WTC11 (cell line): ENCODE measurements around the gene C1orf35. TPM values are rescaled to one million over a fixed set of nuclear protein-coding genes. Genes with fewer than 3 reads are reported as not detected.

Source experiments
- ATAC-seq: fragments of 200-7000 bp; cut with Tn5 transposase; 2 replicates; pipeline ENCODE4 v1.10.0; 2021; ENCODE audit warnings: mild to moderate bottlenecking, moderate library complexity
- CTCF ChIA-PET: fragments of 300-600 bp; sonication (Branson Sonifier 250); formaldehyde crosslinking; loops from one replicate; lab custom pipeline; 2021; ENCODE audit warnings: antibody characterized with exemption; lab: Charles Lee
- POLR2A ChIA-PET: fragments of 350-600 bp; sonication (Branson Sonifier 250); formaldehyde crosslinking; loops from one replicate; lab custom pipeline; 2021; ENCODE audit warnings: antibody characterized with exemption; lab: Charles Lee
- DNase-seq: peaks from one replicate; pipeline ENCODE4 v3.0.0; 2021; ENCODE audit warnings: low spot score
- H3K27ac Mint-ChIP-seq: 2 replicates; pipeline ENCODE4 v1.8.0; 2021; ENCODE audit warnings: mixed read lengths
- H3K27me3 Mint-ChIP-seq: 2 replicates; pipeline ENCODE4 v1.8.0; 2021; ENCODE audit warnings: low read depth, mild to moderate bottlenecking, moderate library complexity, mixed read lengths
- H3K36me3 Mint-ChIP-seq: 2 replicates; pipeline ENCODE4 v1.8.0; 2021; ENCODE audit warnings: mixed read lengths
- H3K4me1 Mint-ChIP-seq: 2 replicates; pipeline ENCODE4 v1.8.0; 2022; ENCODE audit warnings: mixed read lengths
- H3K4me3 Mint-ChIP-seq: 2 replicates; pipeline ENCODE4 v1.8.0; 2021; ENCODE audit warnings: mild to moderate bottlenecking, moderate library complexity, mixed read lengths
- H3K9me3 Mint-ChIP-seq: 2 replicates; pipeline ENCODE4 v1.8.0; 2021; ENCODE audit warnings: mixed read lengths
- ATF1 ChIP-seq: sonication (generic); formaldehyde crosslinking; IDR thresholded peaks from 2 replicates; pipeline ENCODE4 v1.8.1; 2023; ENCODE audit warnings: mild to moderate bottlenecking, moderate library complexity, missing genetic modification reagents
- ERG ChIP-seq: fragments of 250-450 bp; sonication (Bioruptor Pico); IDR thresholded peaks from 2 replicates; pipeline ENCODE4 v1.8.0; 2021; ENCODE audit warnings: mild to moderate bottlenecking
- GRHL2 ChIP-seq: fragments of 250-450 bp; sonication (Bioruptor Pico); IDR thresholded peaks from 2 replicates; pipeline ENCODE4 v1.8.0; 2022; ENCODE audit warnings: mild to moderate bottlenecking, moderate library complexity; ENCODE audit not compliant: insufficient replicate concordance, severe bottlenecking
- GTF2I ChIP-seq: fragments of 250-450 bp; sonication (Bioruptor Pico); conservative IDR thresholded peaks from 2 replicates; pipeline ENCODE4 v1.4.0; 2021; ENCODE audit warnings: mild to moderate bottlenecking
- MYBL2 ChIP-seq: sonication (generic); formaldehyde crosslinking; IDR thresholded peaks from 2 replicates; pipeline ENCODE4 v1.8.1; 2023; ENCODE audit warnings: mild to moderate bottlenecking, moderate library complexity, missing genetic modification reagents
- NR1H2 ChIP-seq: sonication (generic); formaldehyde crosslinking; IDR thresholded peaks from 2 replicates; pipeline ENCODE4 v1.9.0; 2021; ENCODE audit warnings: mild to moderate bottlenecking, moderate library complexity, missing genetic modification reagents
- NR2C2 ChIP-seq: sonication (generic); formaldehyde crosslinking; IDR thresholded peaks from 2 replicates; pipeline ENCODE4 v1.8.0; 2022; ENCODE audit warnings: mild to moderate bottlenecking, missing genetic modification reagents
- PREB ChIP-seq: sonication (generic); formaldehyde crosslinking; IDR thresholded peaks from 2 replicates; pipeline ENCODE4 v1.8.1; 2022; ENCODE audit warnings: mild to moderate bottlenecking, missing genetic modification reagents, moderate library complexity, borderline replicate concordance
- RORB ChIP-seq: fragments of 250-450 bp; sonication (Bioruptor Pico); IDR thresholded peaks from 2 replicates; pipeline ENCODE4 v1.9.0; 2021; ENCODE audit warnings: mild to moderate bottlenecking
- SP1 ChIP-seq: sonication (generic); formaldehyde crosslinking; conservative IDR thresholded peaks from 2 replicates; pipeline ENCODE4 v1.8.1; 2022; ENCODE audit warnings: missing genetic modification reagents
- ZNF232 ChIP-seq: sonication (generic); formaldehyde crosslinking; IDR thresholded peaks from 2 replicates; pipeline ENCODE4 v1.8.0; 2022; ENCODE audit warnings: mild to moderate bottlenecking, missing genetic modification reagents
- ZNF396 ChIP-seq: fragments of 250-450 bp; sonication (Bioruptor Pico); IDR thresholded peaks from 2 replicates; pipeline ENCODE4 v1.8.0; 2021; ENCODE audit warnings: mild to moderate bottlenecking, moderate library complexity, borderline replicate concordance
- ZNF416 ChIP-seq: fragments of 250-450 bp; sonication (Bioruptor Pico); IDR thresholded peaks from 2 replicates; pipeline ENCODE4 v1.9.0; 2021; ENCODE audit warnings: mild to moderate bottlenecking, inconsistent platforms
- ZNF425 ChIP-seq: fragments of 250-450 bp; sonication (Bioruptor Pico); conservative IDR thresholded peaks from 2 replicates; pipeline ENCODE4 v1.9.0; 2021; ENCODE audit warnings: mild to moderate bottlenecking
- ZNF671 ChIP-seq: fragments of 250-450 bp; sonication (Bioruptor Pico); IDR thresholded peaks from 2 replicates; pipeline ENCODE4 v1.8.0; 2021; ENCODE audit warnings: mild to moderate bottlenecking
- total RNA-seq: library from RNA; stranded (reverse); gene quantifications from 3 replicates; pipeline ENCODE4 v1.2.3, GENCODE V29; 2021
- TF ChIP-seq, protein P1 (sequence below): fragments of 250-450 bp; sonication (Bioruptor Pico); IDR thresholded peaks from 2 replicates; pipeline ENCODE4 v1.9.0; 2021; ENCODE audit warnings: mild to moderate bottlenecking, borderline replicate concordance
- TF ChIP-seq, protein P2 (sequence below): fragments of 250-450 bp; sonication (Bioruptor Pico); IDR thresholded peaks from 2 replicates; pipeline ENCODE4 v1.9.0; 2021; ENCODE audit warnings: mild to moderate bottlenecking
- TF ChIP-seq, protein P3 (sequence below): sonication (generic); formaldehyde crosslinking; IDR thresholded peaks from 2 replicates; pipeline ENCODE4 v1.8.0; 2023; ENCODE audit warnings: mild to moderate bottlenecking, missing genetic modification reagents
- TF ChIP-seq, protein P4 (sequence below): sonication (generic); formaldehyde crosslinking; conservative IDR thresholded peaks from 2 replicates; pipeline ENCODE4 v1.8.1; 2022; ENCODE audit warnings: mild to moderate bottlenecking, missing genetic modification reagents
- TF ChIP-seq, protein P5 (sequence below): sonication (generic); formaldehyde crosslinking; IDR thresholded peaks from 2 replicates; pipeline ENCODE4 v1.8.0; 2022; ENCODE audit warnings: mild to moderate bottlenecking, missing genetic modification reagents

C1orf35 gene
- total RNA-seq, 1 experiment from 2014 or later = 33.8 TPM

DNA sequence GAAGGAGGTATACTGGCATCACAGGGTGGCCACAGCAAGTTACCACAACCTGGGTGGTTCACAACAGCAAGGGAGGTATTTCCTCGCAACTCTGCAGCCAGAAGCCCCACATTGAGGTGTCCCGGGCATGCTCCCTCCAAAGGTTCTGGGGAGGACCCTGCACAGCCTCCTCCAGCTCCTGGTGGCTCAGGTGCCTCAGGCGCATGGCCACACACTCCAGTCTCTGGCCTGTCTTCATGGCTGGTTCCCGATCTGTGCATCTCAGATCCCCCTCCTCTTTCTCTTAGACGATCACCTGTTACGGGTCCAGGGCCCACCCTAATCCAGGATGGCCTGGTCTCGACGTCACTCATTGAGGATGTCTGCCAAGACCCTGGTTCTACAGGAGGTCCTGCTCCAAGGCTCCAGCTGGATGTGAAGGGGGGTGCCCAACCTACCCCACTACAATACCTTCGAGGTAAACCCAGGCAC lies 27.3 kb downstream of the C1orf35 start:
- no peak overlapping the region for H3K4me3 Mint-ChIP-seq
- H3K36me3 Mint-ChIP-seq = no peaks in the 10 kb centered on the region
- no peak for DNase-seq
- H3K4me1 Mint-ChIP-seq = peaks cover 8% of the 10 kb centered on the region
- H3K27ac Mint-ChIP-seq = no peak overlapping the region
- no peak for ATAC-seq
- ChIA-PET CTCF (interaction anchor here (4.7 kb wide), 1 partner anchor 71 kb away, joined by 38 read pairs; no protein-coding TSS in a partner anchor), POLR2A (no interaction called here)
- TF ChIP-seq GTF2I (CRISPR knock-in tag) (no peak), ZNF425 (CRISPR knock-in tag) (no peak), ZNF232 (no peak), MYBL2 (CRISPR knock-in tag) (no peak), SP1 (CRISPR knock-in tag) (no peak), NR1H2 (CRISPR knock-in tag) (no peak), ATF1 (CRISPR knock-in tag) (no peak), RORB (CRISPR knock-in tag) (no peak), ZNF396 (CRISPR knock-in tag) (no peak), ZNF671 (no peak), NR2C2 (CRISPR knock-in tag) (no peak), ZNF416 (CRISPR knock-in tag) (no peak), GRHL2 (CRISPR knock-in tag) (no peak), ERG (no peak), PREB (no peak)
- TF ChIP-seq, protein P1, sequence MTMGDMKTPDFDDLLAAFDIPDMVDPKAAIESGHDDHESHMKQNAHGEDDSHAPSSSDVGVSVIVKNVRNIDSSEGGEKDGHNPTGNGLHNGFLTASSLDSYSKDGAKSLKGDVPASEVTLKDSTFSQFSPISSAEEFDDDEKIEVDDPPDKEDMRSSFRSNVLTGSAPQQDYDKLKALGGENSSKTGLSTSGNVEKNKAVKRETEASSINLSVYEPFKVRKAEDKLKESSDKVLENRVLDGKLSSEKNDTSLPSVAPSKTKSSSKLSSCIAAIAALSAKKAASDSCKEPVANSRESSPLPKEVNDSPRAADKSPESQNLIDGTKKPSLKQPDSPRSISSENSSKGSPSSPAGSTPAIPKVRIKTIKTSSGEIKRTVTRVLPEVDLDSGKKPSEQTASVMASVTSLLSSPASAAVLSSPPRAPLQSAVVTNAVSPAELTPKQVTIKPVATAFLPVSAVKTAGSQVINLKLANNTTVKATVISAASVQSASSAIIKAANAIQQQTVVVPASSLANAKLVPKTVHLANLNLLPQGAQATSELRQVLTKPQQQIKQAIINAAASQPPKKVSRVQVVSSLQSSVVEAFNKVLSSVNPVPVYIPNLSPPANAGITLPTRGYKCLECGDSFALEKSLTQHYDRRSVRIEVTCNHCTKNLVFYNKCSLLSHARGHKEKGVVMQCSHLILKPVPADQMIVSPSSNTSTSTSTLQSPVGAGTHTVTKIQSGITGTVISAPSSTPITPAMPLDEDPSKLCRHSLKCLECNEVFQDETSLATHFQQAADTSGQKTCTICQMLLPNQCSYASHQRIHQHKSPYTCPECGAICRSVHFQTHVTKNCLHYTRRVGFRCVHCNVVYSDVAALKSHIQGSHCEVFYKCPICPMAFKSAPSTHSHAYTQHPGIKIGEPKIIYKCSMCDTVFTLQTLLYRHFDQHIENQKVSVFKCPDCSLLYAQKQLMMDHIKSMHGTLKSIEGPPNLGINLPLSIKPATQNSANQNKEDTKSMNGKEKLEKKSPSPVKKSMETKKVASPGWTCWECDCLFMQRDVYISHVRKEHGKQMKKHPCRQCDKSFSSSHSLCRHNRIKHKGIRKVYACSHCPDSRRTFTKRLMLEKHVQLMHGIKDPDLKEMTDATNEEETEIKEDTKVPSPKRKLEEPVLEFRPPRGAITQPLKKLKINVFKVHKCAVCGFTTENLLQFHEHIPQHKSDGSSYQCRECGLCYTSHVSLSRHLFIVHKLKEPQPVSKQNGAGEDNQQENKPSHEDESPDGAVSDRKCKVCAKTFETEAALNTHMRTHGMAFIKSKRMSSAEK = no peak
- TF ChIP-seq, protein P2, sequence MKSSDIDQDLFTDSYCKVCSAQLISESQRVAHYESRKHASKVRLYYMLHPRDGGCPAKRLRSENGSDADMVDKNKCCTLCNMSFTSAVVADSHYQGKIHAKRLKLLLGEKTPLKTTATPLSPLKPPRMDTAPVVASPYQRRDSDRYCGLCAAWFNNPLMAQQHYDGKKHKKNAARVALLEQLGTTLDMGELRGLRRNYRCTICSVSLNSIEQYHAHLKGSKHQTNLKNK = no peak
- TF ChIP-seq, protein P3, sequence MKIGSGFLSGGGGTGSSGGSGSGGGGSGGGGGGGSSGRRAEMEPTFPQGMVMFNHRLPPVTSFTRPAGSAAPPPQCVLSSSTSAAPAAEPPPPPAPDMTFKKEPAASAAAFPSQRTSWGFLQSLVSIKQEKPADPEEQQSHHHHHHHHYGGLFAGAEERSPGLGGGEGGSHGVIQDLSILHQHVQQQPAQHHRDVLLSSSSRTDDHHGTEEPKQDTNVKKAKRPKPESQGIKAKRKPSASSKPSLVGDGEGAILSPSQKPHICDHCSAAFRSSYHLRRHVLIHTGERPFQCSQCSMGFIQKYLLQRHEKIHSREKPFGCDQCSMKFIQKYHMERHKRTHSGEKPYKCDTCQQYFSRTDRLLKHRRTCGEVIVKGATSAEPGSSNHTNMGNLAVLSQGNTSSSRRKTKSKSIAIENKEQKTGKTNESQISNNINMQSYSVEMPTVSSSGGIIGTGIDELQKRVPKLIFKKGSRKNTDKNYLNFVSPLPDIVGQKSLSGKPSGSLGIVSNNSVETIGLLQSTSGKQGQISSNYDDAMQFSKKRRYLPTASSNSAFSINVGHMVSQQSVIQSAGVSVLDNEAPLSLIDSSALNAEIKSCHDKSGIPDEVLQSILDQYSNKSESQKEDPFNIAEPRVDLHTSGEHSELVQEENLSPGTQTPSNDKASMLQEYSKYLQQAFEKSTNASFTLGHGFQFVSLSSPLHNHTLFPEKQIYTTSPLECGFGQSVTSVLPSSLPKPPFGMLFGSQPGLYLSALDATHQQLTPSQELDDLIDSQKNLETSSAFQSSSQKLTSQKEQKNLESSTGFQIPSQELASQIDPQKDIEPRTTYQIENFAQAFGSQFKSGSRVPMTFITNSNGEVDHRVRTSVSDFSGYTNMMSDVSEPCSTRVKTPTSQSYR = no peak
- TF ChIP-seq, protein P4, sequence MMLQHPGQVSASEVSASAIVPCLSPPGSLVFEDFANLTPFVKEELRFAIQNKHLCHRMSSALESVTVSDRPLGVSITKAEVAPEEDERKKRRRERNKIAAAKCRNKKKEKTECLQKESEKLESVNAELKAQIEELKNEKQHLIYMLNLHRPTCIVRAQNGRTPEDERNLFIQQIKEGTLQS (CRISPR knock-in tag) = no peak
- TF ChIP-seq, protein P5, sequence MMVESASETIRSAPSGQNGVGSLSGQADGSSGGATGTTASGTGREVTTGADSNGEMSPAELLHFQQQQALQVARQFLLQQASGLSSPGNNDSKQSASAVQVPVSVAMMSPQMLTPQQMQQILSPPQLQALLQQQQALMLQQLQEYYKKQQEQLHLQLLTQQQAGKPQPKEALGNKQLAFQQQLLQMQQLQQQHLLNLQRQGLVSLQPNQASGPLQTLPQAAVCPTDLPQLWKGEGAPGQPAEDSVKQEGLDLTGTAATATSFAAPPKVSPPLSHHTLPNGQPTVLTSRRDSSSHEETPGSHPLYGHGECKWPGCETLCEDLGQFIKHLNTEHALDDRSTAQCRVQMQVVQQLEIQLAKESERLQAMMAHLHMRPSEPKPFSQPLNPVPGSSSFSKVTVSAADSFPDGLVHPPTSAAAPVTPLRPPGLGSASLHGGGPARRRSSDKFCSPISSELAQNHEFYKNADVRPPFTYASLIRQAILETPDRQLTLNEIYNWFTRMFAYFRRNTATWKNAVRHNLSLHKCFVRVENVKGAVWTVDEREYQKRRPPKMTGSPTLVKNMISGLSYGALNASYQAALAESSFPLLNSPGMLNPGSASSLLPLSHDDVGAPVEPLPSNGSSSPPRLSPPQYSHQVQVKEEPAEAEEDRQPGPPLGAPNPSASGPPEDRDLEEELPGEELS = no peak
- H3K27me3 Mint-ChIP-seq = peaks cover 98% of the 10 kb centered on the region
- H3K9me3 Mint-ChIP-seq = no peaks in the 10 kb centered on the region
